Psoas muscle (tissue), 8 donors: ENCODE results near the gene ITPRIP. TPM values are rescaled to one million over a fixed set of nuclear protein-coding genes. Genes with fewer than 3 reads are reported as not detected.
A peak's percentile ranks its signal among the peaks of the same experiment; 100 is the strongest.

Experiments
- ATAC-seq, 4 donors: fragments of 200-7000 bp; cut with Tn5 transposase; one replicate each; pipeline ENCODE4 v1.9.1; 2020; ENCODE audit warnings: moderate library complexity in 3 of 4, mild to moderate bottlenecking in 2 of 4
- DNase-seq, 2 donors: peaks; one replicate each; pipeline ENCODE4 v3.0.0-alpha.2; 2020
- H3K27ac ChIP-seq: fragments of 200-600 bp; one replicate; pipeline ENCODE4 v1.8.0; 2022
- H3K27me3 ChIP-seq, 3 donors: fragments of 200-600 bp in 1 of 3; one replicate each; pipeline versions ENCODE4 v1.6.1 to v1.8.0; 2013 to 2022; ENCODE audit warnings: low read length in 2 of 3, mild to moderate bottlenecking in 2 of 3, moderate library complexity in 1 of 3; ENCODE audit not compliant: insufficient read depth in 3 of 3
- H3K36me3 ChIP-seq, 2 donors: fragments of 200-600 bp in 1 of 2; one replicate each; pipeline versions ENCODE4 v1.6.1 to v1.8.0; 2013 to 2022; ENCODE audit warnings: low read depth in 1 of 2, mild to moderate bottlenecking in 1 of 2, moderate library complexity in 1 of 2; ENCODE audit not compliant: insufficient read depth in 1 of 2
- H3K4me1 ChIP-seq: fragments of 200-600 bp; one replicate; pipeline ENCODE4 v1.8.0; 2022
- H3K4me3 ChIP-seq: fragments of 200-600 bp; one replicate; pipeline ENCODE4 v1.8.0; 2022; ENCODE audit warnings: mild to moderate bottlenecking
- H3K9me3 ChIP-seq: fragments of 200-600 bp; one replicate; pipeline ENCODE4 v1.8.0; 2022
- WGBS, 3 donors: extraction: QIAGEN DNeasy Blood & Tissue Kit; methylation state at CpG; one replicate each; pipeline versions ENCODE4 v1.1.6 to v1.1.7; 2013; 5-methylcytosine and 5-hydroxymethylcytosine counted together
- intact Hi-C, 2 donors: fragments of 100-400 bp; cut with DNase I; formaldehyde crosslinking; loops; one replicate each; pipeline versions ENCODE4 v1.11.0 to v1.14.2; 2022
- polyA plus RNA-seq, 3 donors: library from polyadenylated mRNA; stranded (reverse); fragments of 200-250 nt; gene quantifications; one replicate each; pipeline ENCODE4 v1.2.3, GENCODE V29; 2013
- total RNA-seq, 4 donors: library from RNA; stranded (reverse); fragmentation: NEBNext Ultra II Directional in 2 of 4; extraction: Animal tissue kit (Norgen Biotek cat#: 25700) in 2 of 4; gene quantifications; one replicate each; pipeline versions ENCODE4 v1.2.1 to v1.2.4, GENCODE V29; 2021 to 2023
- TF ChIP-seq, protein P1 (sequence below): fragments of 200-600 bp; IDR thresholded peaks from one replicate; pipeline ENCODE4 v1.8.0; 2022; ENCODE audit warnings: antibody characterized with exemption
- donor health status: healthy with polysubstance abuse.
- donor health status: DM: no; HTN: no; CAD: no; lungs with moderate emphysema.
- donor health status: Bipolar disorder and iron deficiency.
- donor health status: healthy.
- donor health status: DM: yes; HTN: yes; CAD: no.
- donor health status: DM: no; HTN: no; CAD: no.
- donor health status: DM: no; HTN: no; CAD: no.
- donor health status: DM: yes; HTN: yes; CAD: no.

The ITPRIP gene
- total and polyA plus RNA-seq, 7 donors, result 6.2 to 118 (median 9.7) TPM

DNA sequence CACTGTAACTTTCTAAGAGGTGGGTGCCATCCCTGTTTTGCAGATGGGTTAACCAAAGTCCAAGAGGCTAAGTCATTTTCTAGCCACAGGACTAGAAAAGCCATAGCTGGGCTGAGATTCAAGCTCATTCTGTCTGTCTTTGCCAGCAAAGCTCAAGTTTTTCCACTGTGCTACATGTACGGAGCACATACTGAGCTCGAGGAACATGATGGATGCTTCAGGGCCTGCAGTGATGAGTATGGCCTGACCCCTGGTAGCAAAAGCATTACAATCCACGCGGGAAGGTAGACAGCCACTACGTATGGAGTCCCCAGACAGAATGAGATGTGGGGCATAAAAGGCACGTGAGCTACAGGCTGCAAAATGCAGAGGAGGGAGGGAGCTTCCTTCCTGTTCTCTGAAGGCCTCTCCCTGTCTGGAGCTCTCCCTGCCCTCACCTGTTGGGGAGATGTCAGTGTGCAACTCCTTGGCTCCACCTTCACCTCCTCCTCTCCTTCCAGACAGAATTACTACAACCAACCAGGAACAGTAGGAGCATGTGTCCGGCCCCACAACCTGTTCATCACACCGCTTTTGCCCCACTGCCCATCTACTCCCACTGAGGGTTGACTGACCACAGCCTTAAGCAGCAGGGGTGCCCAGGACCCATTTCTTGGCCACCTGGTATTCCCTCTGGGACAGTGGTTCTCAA is 16.4 kb downstream of the ITPRIP start:
- Histone ChIP-seq H3K36me3 (no peaks in the 10 kb centered on the region), H3K9me3 (no peaks in the 10 kb centered on the region), H3K4me1 (peaks cover 78% of the 10 kb centered on the region), H3K27ac (no peak overlapping the region), H3K4me3 (no peak overlapping the region), H3K27me3 (no peaks in the 10 kb centered on the region)
- ATAC-seq, result peak in 2 of 4 donors; percentile 4 to 7
- TF ChIP-seq, protein P1, sequence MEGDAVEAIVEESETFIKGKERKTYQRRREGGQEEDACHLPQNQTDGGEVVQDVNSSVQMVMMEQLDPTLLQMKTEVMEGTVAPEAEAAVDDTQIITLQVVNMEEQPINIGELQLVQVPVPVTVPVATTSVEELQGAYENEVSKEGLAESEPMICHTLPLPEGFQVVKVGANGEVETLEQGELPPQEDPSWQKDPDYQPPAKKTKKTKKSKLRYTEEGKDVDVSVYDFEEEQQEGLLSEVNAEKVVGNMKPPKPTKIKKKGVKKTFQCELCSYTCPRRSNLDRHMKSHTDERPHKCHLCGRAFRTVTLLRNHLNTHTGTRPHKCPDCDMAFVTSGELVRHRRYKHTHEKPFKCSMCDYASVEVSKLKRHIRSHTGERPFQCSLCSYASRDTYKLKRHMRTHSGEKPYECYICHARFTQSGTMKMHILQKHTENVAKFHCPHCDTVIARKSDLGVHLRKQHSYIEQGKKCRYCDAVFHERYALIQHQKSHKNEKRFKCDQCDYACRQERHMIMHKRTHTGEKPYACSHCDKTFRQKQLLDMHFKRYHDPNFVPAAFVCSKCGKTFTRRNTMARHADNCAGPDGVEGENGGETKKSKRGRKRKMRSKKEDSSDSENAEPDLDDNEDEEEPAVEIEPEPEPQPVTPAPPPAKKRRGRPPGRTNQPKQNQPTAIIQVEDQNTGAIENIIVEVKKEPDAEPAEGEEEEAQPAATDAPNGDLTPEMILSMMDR, result no peak
- WGBS, 3 donors, result 56 to 65% (median 57%) methylated on average over 8 of the region's 8 CpGs
- DNase-seq, result no peak
- intact Hi-C loops, result no loop called here

DNA sequence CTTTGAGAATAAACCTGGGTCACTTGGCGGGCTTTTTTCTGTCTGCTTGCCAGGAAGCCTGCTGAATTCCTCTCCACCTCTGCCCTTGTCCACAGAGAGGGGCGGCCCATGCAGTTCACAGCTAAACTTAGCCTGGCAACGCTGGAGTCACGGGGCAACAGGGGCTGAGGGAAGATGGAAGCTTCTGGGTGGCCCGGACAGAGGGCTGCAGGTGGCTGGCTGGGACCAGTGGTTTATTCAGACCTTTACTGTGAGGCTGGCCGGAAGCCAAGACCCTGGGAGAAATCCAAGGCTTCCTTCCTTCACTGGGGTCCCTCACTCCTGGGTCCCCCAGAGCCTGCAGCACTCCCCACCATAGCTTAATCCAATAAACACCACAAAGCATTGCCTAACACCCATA is 17.0 kb downstream of the ITPRIP start:
- Histone ChIP-seq H3K27me3 (no peaks in the 10 kb centered on the region), H3K36me3 (no peaks in the 10 kb centered on the region), H3K4me3 (no peak overlapping the region), H3K4me1 (peaks cover 73% of the 10 kb centered on the region), H3K9me3 (no peaks in the 10 kb centered on the region), H3K27ac (no peak overlapping the region)
- DNase-seq (no peak), ATAC-seq (no peak)
- 50 to 59% (median 53%) methylated on average over 6 of the region's 6 CpGs for WGBS, 3 donors
- TF ChIP-seq, protein P1, result no peak
- intact Hi-C loops, result no loop called here

GRCh38 chr10:104318810-104319741 is 19.2 kb downstream of the ITPRIP start:
- Histone ChIP-seq H3K36me3 (peaks cover 3 to 16% of the 10 kb centered on the region in 2 donors), H3K9me3 (no peaks in the 10 kb centered on the region), H3K27me3 (no peaks in the 10 kb centered on the region), H3K4me1 (peaks cover 54% of the 10 kb centered on the region), H3K27ac (no peak overlapping the region), H3K4me3 (no peak overlapping the region)
- ATAC-seq, result peak in 2 of 4 donors; percentile 14 to 39
- TF ChIP-seq, protein P1, result no peak
- DNase-seq, result peak in 1 of 2 donors; percentile 58
- intact Hi-C loops, result no loop called here
- WGBS, 3 donors, result 62 to 75% (median 71%) methylated on average over 19 of the region's 19 CpGs

GRCh38 chr10:104318326-104318725 is 19.9 kb downstream of the ITPRIP start:
- intact Hi-C loops, result no loop called here
- Histone ChIP-seq H3K27ac (peak overlapping the region; percentile 39), H3K36me3 (peaks cover 7 to 24% of the 10 kb centered on the region in 2 donors), H3K4me1 (peaks cover 49% of the 10 kb centered on the region), H3K27me3 (no peaks in the 10 kb centered on the region), H3K4me3 (no peak overlapping the region), H3K9me3 (no peaks in the 10 kb centered on the region)
- TF ChIP-seq, protein P1, result no peak
- WGBS, 3 donors, result 77 to 83% (median 78%) methylated on average over 5 of the region's 5 CpGs
- ATAC-seq (no peak), DNase-seq (no peak)
